Adipocyte (in vitro differentiated cells): ENCODE data around the gene GNPDA1.

Experiments
- DNase-seq: peaks from one replicate; pipeline ENCODE4 v3.0.0-alpha.2; 2015; ENCODE audit warnings: low read depth
- H3K27me3 ChIP-seq: replicated peaks from 2 replicates; pipeline ENCODE4 v1.7.0; 2013; ENCODE audit warnings: mild to moderate bottlenecking, low read length, moderate library complexity; ENCODE audit not compliant: control insufficient read depth, insufficient read depth
- H3K36me3 ChIP-seq: 2 replicates; pipeline ENCODE4 v1.7.0; 2013; ENCODE audit warnings: low read length, mild to moderate bottlenecking, moderate library complexity; ENCODE audit not compliant: control insufficient read depth, insufficient read depth, severe bottlenecking
- H3K4me1 ChIP-seq: 2 replicates; pipeline ENCODE4 v1.7.0; 2013; ENCODE audit warnings: mild to moderate bottlenecking, low read length, moderate library complexity; ENCODE audit not compliant: control insufficient read depth, insufficient read depth
- H3K4me3 ChIP-seq: 2 replicates; pipeline ENCODE4 v1.7.0; 2013; ENCODE audit warnings: mild to moderate bottlenecking, low read length, moderate library complexity
- H3K9ac ChIP-seq: 2 replicates; pipeline ENCODE4 v1.7.0; 2013; ENCODE audit warnings: mild to moderate bottlenecking, low read length, moderate library complexity
- H3K9me3 ChIP-seq: 2 replicates; pipeline ENCODE4 v1.7.0; 2013; ENCODE audit warnings: mild to moderate bottlenecking, low read length, moderate library complexity; ENCODE audit not compliant: control insufficient read depth

Gene GNPDA1

GRCh38 chr5:141961466-141961865, 51.4 kb downstream of the GNPDA1 start:
- H3K27me3 ChIP-seq: no peaks in the 10 kb centered on the region
- no peaks in the 10 kb centered on the region for H3K9me3 ChIP-seq
- no peak overlapping the region for H3K4me3 ChIP-seq
- no peaks in the 10 kb centered on the region for H3K36me3 ChIP-seq
- peak overlapping the region; percentile 64 for H3K9ac ChIP-seq
- DNase-seq: no peak
- H3K4me1 ChIP-seq: no peaks in the 10 kb centered on the region

- H3K9me3 ChIP-seq: no peaks in the 10 kb centered on the region
- no peaks in the 10 kb centered on the region for H3K36me3 ChIP-seq
- DNase-seq: peak; percentile 96
- H3K9ac ChIP-seq: peak overlapping the region; percentile 64
- no peaks in the 10 kb centered on the region for H3K4me1 ChIP-seq
- no peak overlapping the region for H3K4me3 ChIP-seq
- no peaks in the 10 kb centered on the region for H3K27me3 ChIP-seq
Observed at GRCh38 chr5:141960449-141961323, 52.1 kb downstream of the GNPDA1 start.

GRCh38 chr5:141960018-141960417, 52.8 kb downstream of the GNPDA1 start:
- H3K9ac ChIP-seq: no peak overlapping the region
- H3K4me3 ChIP-seq: no peak overlapping the region
- DNase-seq: peak; percentile 11
- no peaks in the 10 kb centered on the region for H3K36me3 ChIP-seq
- no peaks in the 10 kb centered on the region for H3K9me3 ChIP-seq
- no peaks in the 10 kb centered on the region for H3K4me1 ChIP-seq
- no peaks in the 10 kb centered on the region for H3K27me3 ChIP-seq

GRCh38 chr5:141958546-141959172, 54.2 kb downstream of the GNPDA1 start:
- DNase-seq: no peak

GRCh38 chr5:141958113-141958512, 54.7 kb downstream of the GNPDA1 start, which contains the start of gene PCDH12:
TSS of gene PCDH12 (minus strand) at chr5:141958202. CDS start at chr5:141957851, 351 bp downstream.
- Histone ChIP-seq H3K27me3 (no peaks in the 10 kb centered on the region), H3K4me3 (no peak within 1 kb of the TSS), H3K36me3 (no peaks in the 10 kb centered on the region), H3K9me3 (no peaks in the 10 kb centered on the region), H3K4me1 (no peaks in the 10 kb centered on the region), H3K9ac (peak within 1 kb of the TSS; percentile 28)
- no peak for DNase-seq

More at GRCh38 chr5:141958546-141959172, 54.2 kb downstream of the GNPDA1 start:
- no peaks in the 10 kb centered on the region for H3K36me3 ChIP-seq
- no peak overlapping the region for H3K4me3 ChIP-seq
- no peaks in the 10 kb centered on the region for H3K9me3 ChIP-seq
- no peaks in the 10 kb centered on the region for H3K4me1 ChIP-seq
- peak overlapping the region; percentile 28 for H3K9ac ChIP-seq
- H3K27me3 ChIP-seq: no peaks in the 10 kb centered on the region

GRCh38 chr5:141957367-141957996, 55.3 kb downstream of the GNPDA1 start:
- DNase-seq: no peak
- no peaks in the 10 kb centered on the region for H3K4me1 ChIP-seq
- H3K36me3 ChIP-seq: no peaks in the 10 kb centered on the region
- H3K4me3 ChIP-seq: no peak overlapping the region
- no peaks in the 10 kb centered on the region for H3K9me3 ChIP-seq
- H3K9ac ChIP-seq: no peak overlapping the region
- H3K27me3 ChIP-seq: no peaks in the 10 kb centered on the region

- Histone ChIP-seq H3K4me1 (no peaks in the 10 kb centered on the region), H3K27me3 (no peaks in the 10 kb centered on the region), H3K9me3 (no peaks in the 10 kb centered on the region), H3K36me3 (no peaks in the 10 kb centered on the region), H3K4me3 (no peak overlapping the region), H3K9ac (no peak overlapping the region)
- no peak for DNase-seq
Observed at GRCh38 chr5:141954194-141954593, 58.6 kb downstream of the GNPDA1 start.

- H3K36me3 ChIP-seq: no peaks in the 10 kb centered on the region
- no peaks in the 10 kb centered on the region for H3K9me3 ChIP-seq
- H3K27me3 ChIP-seq: no peaks in the 10 kb centered on the region
- H3K4me3 ChIP-seq: no peak overlapping the region
- DNase-seq: no peak
- H3K4me1 ChIP-seq: no peaks in the 10 kb centered on the region
- no peak overlapping the region for H3K9ac ChIP-seq
Observed at GRCh38 chr5:141952020-141952419, 60.8 kb downstream of the GNPDA1 start.

- Histone ChIP-seq H3K9me3 (no peaks in the 10 kb centered on the region), H3K36me3 (no peaks in the 10 kb centered on the region), H3K4me3 (no peak overlapping the region), H3K27me3 (peaks cover 2% of the 10 kb centered on the region), H3K9ac (no peak overlapping the region), H3K4me1 (no peaks in the 10 kb centered on the region)
- no peak for DNase-seq
Observed at GRCh38 chr5:141951332-141951781, 61.5 kb downstream of the GNPDA1 start.
